ENCODE results near the gene ACSS3. TPM values are rescaled to one million over a fixed set of nuclear protein-coding genes. Genes with fewer than 3 reads are reported as not detected.

The ACSS3 gene
- total and polyA plus RNA-seq, 2 of the 8 experiments (the other 6 are each of a cell fraction or from before 2014, with no cell fraction given): 14.4 to 24.0 TPM

DNA sequence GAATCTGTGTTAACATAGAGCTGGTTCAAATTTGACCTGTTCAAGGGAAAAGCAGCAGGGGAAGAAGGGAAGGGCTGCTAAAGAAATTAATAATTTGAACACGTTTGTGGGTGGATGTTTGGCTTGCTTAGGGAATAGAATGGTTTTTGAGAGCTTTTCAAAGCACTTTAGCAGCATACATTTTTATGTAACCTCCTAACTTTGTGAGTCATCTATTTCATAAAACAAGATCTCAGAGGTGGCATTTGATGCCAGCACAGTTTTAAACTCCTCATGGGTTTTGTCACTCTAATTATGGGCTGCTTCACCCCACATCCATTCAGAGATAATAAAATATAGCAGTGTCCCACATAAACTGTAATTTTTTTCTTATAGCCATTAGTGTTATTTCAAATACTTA is 143.8 kb downstream of the ACSS3 start:
- Histone ChIP-seq H3K27me3 (replicated peaks in 1 of 4; ENCODE audit: control insufficient read depth in 3 of 4, extremely low read depth in 1 of 4, insufficient read depth in 3 of 4, low read length in 3 of 4) (no peaks in the 10 kb centered on the region), H4K20me1 (replicated peaks in 1 of 2; ENCODE audit: control insufficient read depth in 1 of 2, insufficient read depth in 2 of 2, low read length in 2 of 2) (no peaks in the 10 kb centered on the region), H4K8ac (ENCODE audit: extremely low read depth, insufficient read depth, low read length) (no peak overlapping the region), H2BK20ac (ENCODE audit: low read length) (no peak overlapping the region), H2AK5ac (ENCODE audit: low read depth, low read length) (no peak overlapping the region), H3K18ac (ENCODE audit: extremely low read depth, low read length) (no peak overlapping the region), H3K4me3 (ENCODE audit: extremely low read depth in 1 of 4, insufficient read depth in 2 of 4, low read depth in 3 of 4, low read length in 4 of 4) (no peak overlapping the region), H2BK12ac (ENCODE audit: low read depth, low read length) (no peak overlapping the region), H3K9ac (replicated peaks in 1 of 4; ENCODE audit: extremely low read depth in 1 of 4, low read depth in 3 of 4, low read length in 3 of 4) (no peak overlapping the region), H3K79me2 (ENCODE audit: control insufficient read depth in 1 of 2, insufficient read depth in 2 of 2, low read length in 2 of 2) (no peaks in the 10 kb centered on the region), H3K23me2 (ENCODE audit: low read depth, low read length) (no peaks in the 10 kb centered on the region), H3K14ac (ENCODE audit: insufficient read length) (no peak overlapping the region), H3K4me1 (replicated peaks in 1 of 4; ENCODE audit: control insufficient read depth in 3 of 4, insufficient read depth in 4 of 4, low read length in 3 of 4) (no peaks in the 10 kb centered on the region), H3K56ac (replicated peaks; ENCODE audit: insufficient read length, low read depth, low read length) (no peak overlapping the region), H3K4me2 (ENCODE audit: insufficient read depth in 1 of 2, low read depth in 2 of 2, low read length in 2 of 2) (no peak overlapping the region), H2BK5ac (ENCODE audit: low read depth, low read length) (no peak overlapping the region), H3K9me3 (ENCODE audit: insufficient read depth in 2 of 2, low read depth in 1 of 2, low read length in 1 of 2) (no peaks in the 10 kb centered on the region), H4K91ac (replicated peaks; ENCODE audit: insufficient read length, low read length) (no peak overlapping the region), H3K23ac (ENCODE audit: insufficient read length) (no peak overlapping the region), H3K4ac (replicated peaks; ENCODE audit: insufficient read length, low read depth, low read length) (no peak overlapping the region), H3K79me1 (ENCODE audit: low read depth, low read length) (no peaks in the 10 kb centered on the region), H2BK120ac (replicated peaks; ENCODE audit: low read depth, low read length) (no peak overlapping the region), H2BK15ac (ENCODE audit: low read length) (no peak overlapping the region), H4K5ac (ENCODE audit: insufficient read length, low read depth, low read length) (no peak overlapping the region), H3K27ac (ENCODE audit: low read depth, low read length) (no peak overlapping the region), H3K36me3 (ENCODE audit: control insufficient read depth in 2 of 4, insufficient read depth in 4 of 4, low read length in 3 of 4) (no peaks in the 10 kb centered on the region; a peak in 1 of 8 replicates), H2AFZ (ENCODE audit: low read length) (no peak overlapping the region)
- FAIRE-seq: no peak
- WGBS, 2 experiments (ENCODE audit: extremely low coverage in 1 of 2, insufficient coverage in 1 of 2, insufficient read length in 1 of 2, insufficient replicate concordance in 2 of 2, low coverage in 1 of 2, low lambda C conversion rate in 2 of 2, missing lambda C conversion rate in 1 of 2): 57% methylated on average over 1 of the region's 1 CpG; no CpG with 5 or more reads in 1 of the 2 experiments
- DNase-seq (ENCODE audit: low read depth in 1 of 2, low spot score in 2 of 2): no peak
- ChIA-PET CTCF (ENCODE audit: partially characterized antibody) (interaction anchor here (0.6 kb wide), 1 partner anchor 283 kb away, joined by 3 read pairs; no protein-coding TSS in a partner anchor), POLR2A (ENCODE audit: partially characterized antibody) (no interaction called here)
- TF ChIP-seq, protein P1, sequence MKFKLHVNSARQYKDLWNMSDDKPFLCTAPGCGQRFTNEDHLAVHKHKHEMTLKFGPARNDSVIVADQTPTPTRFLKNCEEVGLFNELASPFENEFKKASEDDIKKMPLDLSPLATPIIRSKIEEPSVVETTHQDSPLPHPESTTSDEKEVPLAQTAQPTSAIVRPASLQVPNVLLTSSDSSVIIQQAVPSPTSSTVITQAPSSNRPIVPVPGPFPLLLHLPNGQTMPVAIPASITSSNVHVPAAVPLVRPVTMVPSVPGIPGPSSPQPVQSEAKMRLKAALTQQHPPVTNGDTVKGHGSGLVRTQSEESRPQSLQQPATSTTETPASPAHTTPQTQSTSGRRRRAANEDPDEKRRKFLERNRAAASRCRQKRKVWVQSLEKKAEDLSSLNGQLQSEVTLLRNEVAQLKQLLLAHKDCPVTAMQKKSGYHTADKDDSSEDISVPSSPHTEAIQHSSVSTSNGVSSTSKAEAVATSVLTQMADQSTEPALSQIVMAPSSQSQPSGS (IDR thresholded peaks at IDR 0.05; ENCODE audit: low read length): no peak
- TF ChIP-seq KDM4A (IDR thresholded peaks at IDR 0.05; ENCODE audit: low read depth, low read length, severe bottlenecking): no peak
- TF ChIP-seq KDM1A (IDR thresholded peaks at IDR 0.05; ENCODE audit: borderline replicate concordance, low read length): no peak
- TF ChIP-seq HDAC6 (IDR thresholded peaks at IDR 0.05; ENCODE audit: low read depth, low read length): no peak
- no peak for TF ChIP-seq JUND (IDR thresholded peaks at IDR 0.05; ENCODE audit: low read length)
- TF ChIP-seq POLR2AphosphoS5 (IDR thresholded peaks at IDR 0.05; ENCODE audit: low read depth, low read length): no peak
- TF ChIP-seq JUN (IDR thresholded peaks at IDR 0.05; ENCODE audit: low read depth, low read length): no peak
- TF ChIP-seq MAFK (IDR thresholded peaks at IDR 0.05; ENCODE audit: low read depth, low read length): no peak
- TF ChIP-seq CHD1 (IDR thresholded peaks at IDR 0.05; ENCODE audit: low read depth, low read length): no peak
- no peak for TF ChIP-seq CBX5 (IDR thresholded peaks at IDR 0.05; ENCODE audit: low read depth, low read length)
- no peak for TF ChIP-seq TBP (IDR thresholded peaks at IDR 0.05; ENCODE audit: low read depth, low read length)
- no peak for TF ChIP-seq TAF1 (IDR thresholded peaks at IDR 0.05; ENCODE audit: low read depth, low read length)
- TF ChIP-seq FOSL1 (IDR thresholded peaks at IDR 0.05; ENCODE audit: insufficient read depth, low read depth, low read length): no peak
- no peak for TF ChIP-seq RFX5 (IDR thresholded peaks at IDR 0.05; ENCODE audit: borderline replicate concordance, low read depth, low read length)

Measured in H1 (cell line).